ENCODE measurements around the gene SYT9.
"Not testable (repeated sequence)": the region's sequence is repeated elsewhere in the genome, so short reads cannot be mapped to it uniquely, and the experiment has no call there.

DNA sequence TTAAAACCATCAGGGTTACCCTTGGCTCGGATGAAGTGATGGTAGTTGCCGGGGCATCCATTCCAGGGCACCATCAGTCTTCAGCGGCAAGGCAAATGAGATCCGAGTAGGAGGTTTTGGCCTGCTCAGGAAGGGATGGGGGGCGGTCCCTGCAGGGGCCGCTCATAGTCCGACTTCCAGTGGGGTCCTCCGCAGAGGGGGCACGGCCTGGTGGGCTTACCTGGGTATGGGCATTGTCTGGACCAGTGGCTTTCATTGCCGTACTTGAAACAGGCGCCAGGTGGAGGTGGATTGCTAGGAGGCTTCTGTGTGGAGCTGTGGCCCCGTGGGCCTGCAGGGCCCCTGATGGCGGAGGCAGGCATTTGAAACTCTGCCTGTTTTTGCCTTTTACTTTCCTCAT is 266.0 kb downstream of the SYT9 start:
- TF ChIP-seq, protein P1, sequence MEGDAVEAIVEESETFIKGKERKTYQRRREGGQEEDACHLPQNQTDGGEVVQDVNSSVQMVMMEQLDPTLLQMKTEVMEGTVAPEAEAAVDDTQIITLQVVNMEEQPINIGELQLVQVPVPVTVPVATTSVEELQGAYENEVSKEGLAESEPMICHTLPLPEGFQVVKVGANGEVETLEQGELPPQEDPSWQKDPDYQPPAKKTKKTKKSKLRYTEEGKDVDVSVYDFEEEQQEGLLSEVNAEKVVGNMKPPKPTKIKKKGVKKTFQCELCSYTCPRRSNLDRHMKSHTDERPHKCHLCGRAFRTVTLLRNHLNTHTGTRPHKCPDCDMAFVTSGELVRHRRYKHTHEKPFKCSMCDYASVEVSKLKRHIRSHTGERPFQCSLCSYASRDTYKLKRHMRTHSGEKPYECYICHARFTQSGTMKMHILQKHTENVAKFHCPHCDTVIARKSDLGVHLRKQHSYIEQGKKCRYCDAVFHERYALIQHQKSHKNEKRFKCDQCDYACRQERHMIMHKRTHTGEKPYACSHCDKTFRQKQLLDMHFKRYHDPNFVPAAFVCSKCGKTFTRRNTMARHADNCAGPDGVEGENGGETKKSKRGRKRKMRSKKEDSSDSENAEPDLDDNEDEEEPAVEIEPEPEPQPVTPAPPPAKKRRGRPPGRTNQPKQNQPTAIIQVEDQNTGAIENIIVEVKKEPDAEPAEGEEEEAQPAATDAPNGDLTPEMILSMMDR (IDR thresholded peaks at IDR 0.05): not testable (repeated sequence)
- TF ChIP-seq EZH2phosphoT487 (IDR thresholded peaks at IDR 0.05; ENCODE audit: borderline replicate concordance, low read depth); NFIC (IDR thresholded peaks at IDR 0.05; ENCODE audit: borderline replicate concordance); FOXM1 (IDR thresholded peaks at IDR 0.05; ENCODE audit: low read depth); RFX5 (IDR thresholded peaks at IDR 0.05; ENCODE audit: low read length); SMC3 (IDR thresholded peaks at IDR 0.05; ENCODE audit: low read depth, low read length): not testable (repeated sequence)
- TF ChIP-seq, protein P2, sequence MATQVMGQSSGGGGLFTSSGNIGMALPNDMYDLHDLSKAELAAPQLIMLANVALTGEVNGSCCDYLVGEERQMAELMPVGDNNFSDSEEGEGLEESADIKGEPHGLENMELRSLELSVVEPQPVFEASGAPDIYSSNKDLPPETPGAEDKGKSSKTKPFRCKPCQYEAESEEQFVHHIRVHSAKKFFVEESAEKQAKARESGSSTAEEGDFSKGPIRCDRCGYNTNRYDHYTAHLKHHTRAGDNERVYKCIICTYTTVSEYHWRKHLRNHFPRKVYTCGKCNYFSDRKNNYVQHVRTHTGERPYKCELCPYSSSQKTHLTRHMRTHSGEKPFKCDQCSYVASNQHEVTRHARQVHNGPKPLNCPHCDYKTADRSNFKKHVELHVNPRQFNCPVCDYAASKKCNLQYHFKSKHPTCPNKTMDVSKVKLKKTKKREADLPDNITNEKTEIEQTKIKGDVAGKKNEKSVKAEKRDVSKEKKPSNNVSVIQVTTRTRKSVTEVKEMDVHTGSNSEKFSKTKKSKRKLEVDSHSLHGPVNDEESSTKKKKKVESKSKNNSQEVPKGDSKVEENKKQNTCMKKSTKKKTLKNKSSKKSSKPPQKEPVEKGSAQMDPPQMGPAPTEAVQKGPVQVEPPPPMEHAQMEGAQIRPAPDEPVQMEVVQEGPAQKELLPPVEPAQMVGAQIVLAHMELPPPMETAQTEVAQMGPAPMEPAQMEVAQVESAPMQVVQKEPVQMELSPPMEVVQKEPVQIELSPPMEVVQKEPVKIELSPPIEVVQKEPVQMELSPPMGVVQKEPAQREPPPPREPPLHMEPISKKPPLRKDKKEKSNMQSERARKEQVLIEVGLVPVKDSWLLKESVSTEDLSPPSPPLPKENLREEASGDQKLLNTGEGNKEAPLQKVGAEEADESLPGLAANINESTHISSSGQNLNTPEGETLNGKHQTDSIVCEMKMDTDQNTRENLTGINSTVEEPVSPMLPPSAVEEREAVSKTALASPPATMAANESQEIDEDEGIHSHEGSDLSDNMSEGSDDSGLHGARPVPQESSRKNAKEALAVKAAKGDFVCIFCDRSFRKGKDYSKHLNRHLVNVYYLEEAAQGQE (IDR thresholded peaks at IDR 0.05; ENCODE audit: low read depth, low read length): not testable (repeated sequence)
